Bronchus fibroblast of lung (primary cell): ENCODE measurements around the gene NRL. TPM values are rescaled to one million over a fixed set of nuclear protein-coding genes. Genes with fewer than 3 reads are reported as not detected.

Experiments used
- total RNA-seq: library from RNA; depleted of rRNA; stranded (reverse); fragments of >200 nt; gene quantifications from 2 replicates; pipeline ENCODE4 v1.2.3, GENCODE V29; 2015

NRL gene
- 0.59 and 2.9 TPM in 2 replicates for total RNA-seq

DNA sequence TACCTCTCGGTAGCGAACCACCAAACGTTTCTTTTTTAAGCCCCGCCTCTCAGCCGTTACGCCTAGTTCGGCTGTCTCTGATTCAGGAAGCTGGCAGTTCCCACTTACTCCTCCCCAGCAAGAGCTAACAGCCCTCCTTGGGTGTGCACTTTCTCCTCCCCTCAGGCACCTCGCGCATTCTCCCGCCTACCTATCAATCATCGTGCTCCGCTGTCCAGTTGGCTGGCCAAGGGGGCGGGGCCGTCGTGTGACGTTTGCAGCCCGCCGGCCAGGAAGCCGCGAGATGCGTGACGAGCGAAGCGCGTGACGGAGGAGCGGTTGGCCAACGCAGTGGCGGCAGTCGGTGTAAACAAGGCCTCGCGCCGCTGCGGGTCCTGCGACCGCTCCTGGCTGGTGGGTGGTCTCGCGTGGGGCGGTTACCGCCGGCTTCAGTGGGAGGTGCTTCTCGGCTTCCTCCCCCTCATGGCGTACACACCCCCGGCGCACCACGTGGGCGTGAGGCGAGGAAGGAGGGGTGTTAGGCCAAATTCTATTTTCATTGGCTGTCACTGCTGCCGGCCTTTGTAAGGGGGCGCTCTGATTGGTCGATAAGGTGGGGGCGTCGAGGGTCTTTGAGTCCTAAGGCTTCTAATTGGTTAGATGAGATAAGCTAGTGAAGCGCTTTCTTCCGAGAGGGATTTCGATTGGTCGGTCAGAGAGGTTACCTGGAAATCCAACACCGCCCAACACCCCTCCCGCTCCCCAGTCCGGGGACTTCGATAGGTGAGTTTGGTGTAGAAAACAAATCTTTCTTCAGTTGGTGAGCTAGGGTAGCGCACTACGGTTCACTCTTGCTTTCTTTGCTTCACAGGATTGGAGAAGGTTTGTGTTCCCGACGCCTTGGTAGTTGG is at the start of gene NRL, which contains the start of gene DCAF11:
TSS of gene NRL (minus strand) at position 418 of the 890 bp plus-strand sequence. CDS start 32,101 bp downstream, outside the sequence.
TSS of gene DCAF11 (plus strand) at position 246 of the 890 bp plus-strand sequence. CDS start 818 bp downstream, outside the sequence.

DNA sequence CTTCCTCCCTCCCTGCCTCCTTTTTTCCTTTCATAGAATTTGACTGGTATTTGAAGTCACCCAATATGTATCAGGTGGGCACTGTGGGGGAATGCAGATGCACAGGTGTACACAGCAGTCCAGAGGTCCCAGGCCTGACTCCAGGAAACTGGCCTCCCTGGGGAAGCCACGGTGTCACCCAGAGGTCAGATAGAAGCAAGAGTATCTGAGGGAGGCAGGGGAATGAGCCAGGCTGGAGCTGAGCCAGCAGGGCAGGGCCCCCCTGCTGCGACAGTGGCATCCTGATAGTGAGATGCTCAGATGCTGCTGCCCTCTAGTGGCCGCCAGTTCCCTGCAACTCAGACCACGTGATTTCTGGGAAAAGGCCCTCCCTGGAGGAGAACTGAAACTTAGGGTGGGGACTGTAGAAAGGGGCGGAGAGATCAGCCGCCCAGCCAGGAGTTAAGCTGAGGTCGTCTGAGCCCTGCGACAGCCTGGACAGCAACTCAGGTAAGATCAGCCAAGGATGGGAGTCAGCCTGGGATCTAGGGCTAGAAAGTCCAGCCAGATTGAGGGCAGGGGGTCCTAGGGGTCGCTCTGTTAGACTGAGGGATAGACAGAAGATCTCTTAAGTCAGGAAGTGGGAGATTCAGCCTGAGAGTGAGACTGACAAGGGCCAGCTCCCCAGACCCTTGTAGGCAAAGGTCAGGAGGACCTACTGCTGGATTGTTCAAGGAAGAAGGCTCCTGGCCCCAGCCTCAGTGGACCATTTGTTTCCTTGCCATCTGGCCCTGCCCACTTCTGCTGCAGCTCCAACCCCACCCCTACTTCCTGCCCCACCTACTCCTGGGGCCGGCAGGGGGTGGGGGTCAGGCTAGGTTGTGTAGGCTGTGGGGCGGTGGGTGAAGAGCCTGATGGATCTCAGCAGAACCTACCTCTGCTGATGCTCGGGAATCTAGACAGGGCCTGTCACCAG is 46.4 kb upstream of the NRL start, which contains the start of gene IRF9:
TSS of gene IRF9 (plus strand) at position 416 of the 955 bp plus-strand sequence. CDS start 880 bp downstream, outside the sequence.

DNA sequence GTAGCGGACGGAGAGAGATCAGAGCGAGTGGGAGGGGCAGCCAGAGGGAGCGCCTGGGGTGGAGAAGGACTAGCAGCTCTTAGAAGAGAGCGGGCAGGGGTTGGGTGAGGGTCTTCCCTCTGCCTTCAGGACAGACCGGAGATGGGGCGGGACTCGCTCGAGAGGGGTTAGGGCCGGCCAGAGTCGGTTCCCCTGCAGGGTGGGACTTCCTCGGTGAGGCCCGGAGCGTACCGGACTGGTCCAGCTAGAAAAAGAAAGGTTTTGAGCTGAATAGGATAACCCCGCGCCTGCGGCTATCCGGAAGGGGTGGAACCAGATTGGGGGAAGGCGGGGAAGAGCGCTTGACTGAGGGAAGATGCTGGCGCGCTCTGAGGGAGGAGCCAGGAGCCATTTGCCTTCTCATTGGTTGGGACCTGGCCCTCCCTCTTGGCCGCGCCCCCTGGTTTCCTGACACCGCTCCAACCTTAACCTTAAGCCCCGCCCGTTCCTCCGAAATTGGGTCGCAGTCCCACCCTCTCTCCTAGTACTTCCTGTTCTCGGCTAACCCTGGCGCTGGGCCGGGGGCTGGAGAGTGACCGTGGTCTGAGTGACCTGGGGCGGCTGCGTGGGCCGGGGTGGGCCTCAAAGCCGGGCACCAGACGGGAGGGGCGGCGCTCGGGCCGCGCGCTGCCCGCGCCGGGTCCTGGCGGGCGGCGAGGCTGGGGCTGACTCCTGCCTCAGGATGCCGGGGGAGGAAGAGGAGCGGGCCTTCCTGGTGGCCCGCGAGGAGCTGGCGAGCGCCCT is 32.4 kb upstream of the NRL start, which contains the start of gene RNF31:
TSS of gene RNF31 (plus strand) at position 521 of the 783 bp plus-strand sequence. CDS start at position 722, 201 bp downstream.

DNA sequence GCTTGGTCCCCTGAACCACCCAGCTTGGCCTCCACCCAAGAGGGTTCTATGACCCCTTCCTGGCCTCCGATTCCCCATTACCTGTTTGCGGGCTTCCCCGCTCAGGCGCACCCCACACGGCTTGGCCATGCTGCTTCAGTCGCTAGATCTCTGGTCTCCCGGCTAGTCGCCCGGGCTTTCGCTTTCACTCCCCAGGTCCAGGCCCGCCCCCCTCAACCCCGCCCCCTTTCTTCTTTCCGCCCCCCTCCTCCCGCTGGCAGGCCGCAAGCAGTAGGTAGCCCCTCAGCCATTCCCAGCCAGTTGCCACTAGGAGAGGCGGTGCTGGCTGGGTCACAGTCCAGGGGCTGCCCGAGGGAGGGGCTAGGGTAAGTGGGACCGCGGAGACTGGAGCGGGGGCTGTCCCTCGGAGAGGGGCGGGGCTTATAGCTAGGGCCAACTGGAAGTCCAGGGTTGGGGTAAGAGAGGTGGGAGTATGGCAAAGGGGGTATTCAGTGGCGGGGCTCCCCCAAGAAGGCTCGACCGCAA is 31.8 kb upstream of the NRL start, which contains the start of gene PSME2:
TSS of gene PSME2 (minus strand) at position 158 of the 525 bp plus-strand sequence. CDS start at position 129, 29 bp downstream.

DNA sequence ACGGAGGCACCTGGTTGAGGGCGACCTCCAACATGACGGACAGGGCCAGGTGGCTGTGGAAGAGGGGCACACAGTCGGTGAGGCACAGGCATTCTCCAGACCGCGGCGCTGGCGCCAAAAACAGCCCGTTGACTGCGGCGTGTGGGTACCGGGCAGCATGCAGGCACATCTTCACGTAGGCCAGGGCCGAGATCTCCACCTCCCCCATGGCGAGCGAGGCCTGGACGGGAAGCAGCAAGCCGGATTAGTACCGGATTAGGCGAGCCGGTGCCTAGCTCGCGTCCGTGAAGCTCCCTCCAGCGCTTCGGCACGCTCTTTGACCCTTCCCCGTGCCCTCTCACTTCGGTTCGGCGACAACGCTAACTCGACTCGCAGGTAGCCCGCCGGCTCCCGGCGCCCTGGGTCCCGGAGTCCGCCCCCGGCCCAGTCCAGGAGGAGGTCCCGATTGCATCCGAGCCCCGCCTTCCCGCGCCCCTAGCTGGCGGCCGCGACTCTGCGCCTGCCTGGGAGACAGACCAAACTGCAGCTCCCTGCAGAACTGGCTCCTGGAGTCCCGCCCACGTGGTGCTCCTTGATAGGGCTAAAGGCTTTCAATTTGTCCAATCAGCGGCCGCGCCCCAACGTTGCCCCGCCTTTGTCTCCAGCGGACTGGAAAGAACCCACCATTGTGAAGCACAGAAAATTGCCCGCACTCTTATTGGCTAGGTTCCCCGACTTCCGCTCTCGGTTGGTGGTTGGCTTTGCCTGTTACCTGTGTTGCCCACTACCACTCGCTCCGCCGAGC is 26.5 kb upstream of the NRL start, which contains the start of gene EMC9:
TSS of gene EMC9 (minus strand) at position 495 of the 784 bp plus-strand sequence. CDS start at position 208, 287 bp downstream.

DNA sequence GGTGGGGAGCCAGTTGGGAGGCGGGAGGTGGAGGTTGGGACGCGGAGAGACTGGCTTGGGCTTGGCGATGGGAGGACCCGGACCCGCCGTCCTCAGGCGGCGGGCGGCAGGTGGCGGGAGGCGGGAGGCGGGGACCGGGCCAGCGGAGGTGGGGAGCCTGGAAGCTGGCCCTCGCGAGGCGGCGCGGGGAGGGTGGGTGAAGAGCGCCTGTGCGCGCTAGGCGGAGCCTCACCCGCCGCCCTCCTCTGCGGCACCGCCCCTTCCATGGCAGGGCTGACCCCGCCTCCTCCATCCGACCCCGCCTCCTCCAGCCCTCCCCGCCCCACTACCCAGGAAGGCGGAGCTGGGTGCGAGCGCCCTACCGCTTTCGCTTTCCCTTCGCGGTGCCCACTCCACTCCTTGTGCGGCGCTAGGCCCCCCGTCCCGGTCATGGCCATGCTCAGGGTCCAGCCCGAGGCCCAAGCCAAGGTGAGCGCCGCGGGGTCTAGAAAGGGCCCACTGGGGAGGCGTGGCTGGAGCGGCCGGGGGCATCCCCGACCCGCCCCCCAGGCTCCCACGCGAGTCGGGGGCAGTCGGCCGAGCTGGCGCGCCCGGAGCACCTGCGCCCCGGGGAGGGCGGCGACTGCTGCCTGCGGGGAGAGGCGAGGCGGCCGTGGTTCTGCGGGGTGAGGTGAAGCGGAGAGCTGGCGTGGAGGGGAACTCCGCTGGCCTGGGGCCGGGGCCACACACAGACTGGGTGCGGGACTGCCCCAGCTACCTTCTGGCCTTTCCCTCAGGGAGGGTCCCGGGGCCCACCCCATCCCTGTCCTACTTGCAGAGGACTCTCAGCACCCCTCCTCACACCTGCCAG is 21.3 kb upstream of the NRL start, which contains the start of gene PSME1:
TSS of gene PSME1 (plus strand) at position 361 of the 850 bp plus-strand sequence. CDS start at position 430, 69 bp downstream.

DNA sequence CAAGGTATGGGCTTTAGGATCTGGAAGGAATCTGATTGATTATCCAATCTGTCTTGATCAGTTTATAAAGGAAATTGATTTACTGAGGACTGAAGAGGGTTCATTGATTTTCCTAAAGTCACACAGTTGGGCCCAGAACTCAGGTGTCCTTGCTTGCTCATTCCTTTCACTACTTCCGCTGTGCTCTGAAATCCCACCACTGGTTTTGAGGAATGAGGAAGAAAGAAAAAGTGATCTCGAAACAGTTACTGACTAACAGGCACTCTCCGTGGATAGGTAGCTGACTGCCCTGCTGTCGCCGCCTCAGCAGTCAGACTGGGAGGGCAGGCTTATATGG is 15.6 kb upstream of the NRL start, which contains the start of gene FITM1:
TSS of gene FITM1 (plus strand) at position 280 of the 337 bp plus-strand sequence. CDS start 905 bp downstream, outside the sequence.

DNA sequence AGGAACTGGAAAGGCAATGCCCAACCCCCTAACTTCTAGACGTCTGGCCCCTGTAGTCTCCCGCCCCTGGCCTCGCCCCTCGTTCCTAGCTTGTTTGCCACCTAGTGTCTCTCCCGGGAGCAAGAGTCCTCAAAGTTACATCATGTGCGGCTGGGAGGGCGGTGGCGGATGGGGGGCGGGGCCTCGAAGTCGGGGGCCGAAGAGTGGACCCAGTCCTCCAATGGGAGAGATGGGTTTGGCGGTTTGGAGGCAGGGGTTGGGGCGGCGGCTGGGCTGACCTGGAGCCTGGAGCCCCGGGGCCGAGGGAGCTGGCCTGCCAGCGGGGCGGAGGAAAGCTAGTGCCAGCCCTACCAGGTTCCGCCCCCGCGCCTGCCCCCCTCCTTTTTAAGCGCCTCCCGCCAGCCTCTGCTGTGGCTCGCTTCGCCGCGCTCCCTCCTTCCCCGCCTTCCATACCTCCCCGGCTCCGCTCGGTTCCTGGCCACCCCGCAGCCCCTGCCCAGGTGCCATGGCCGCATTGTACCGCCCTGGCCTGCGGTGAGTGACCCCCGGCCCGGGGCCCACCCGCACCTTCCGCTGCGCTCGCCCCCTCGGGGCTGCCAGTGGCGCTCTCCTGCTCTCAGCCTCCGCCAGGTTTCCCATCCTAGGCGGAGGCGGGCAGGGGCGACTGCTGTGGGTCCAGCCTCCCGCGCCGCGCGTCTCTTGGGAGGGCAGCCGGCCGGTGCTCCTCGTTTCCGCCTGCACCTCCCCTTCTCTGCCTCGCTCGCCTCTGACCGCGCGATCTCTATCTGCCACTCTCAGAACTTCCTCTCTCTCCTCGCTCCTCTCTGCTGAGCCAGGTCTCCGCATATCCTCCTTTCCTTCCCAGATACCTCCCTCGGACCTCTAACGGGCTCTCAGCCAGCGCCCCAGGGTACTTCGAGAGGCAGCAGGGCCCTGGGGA is 20.6 kb downstream of the NRL start, which contains the start of gene PCK2:
TSS of gene PCK2 (plus strand) at position 411 of the 940 bp plus-strand sequence. CDS start at position 506, 95 bp downstream.

DNA sequence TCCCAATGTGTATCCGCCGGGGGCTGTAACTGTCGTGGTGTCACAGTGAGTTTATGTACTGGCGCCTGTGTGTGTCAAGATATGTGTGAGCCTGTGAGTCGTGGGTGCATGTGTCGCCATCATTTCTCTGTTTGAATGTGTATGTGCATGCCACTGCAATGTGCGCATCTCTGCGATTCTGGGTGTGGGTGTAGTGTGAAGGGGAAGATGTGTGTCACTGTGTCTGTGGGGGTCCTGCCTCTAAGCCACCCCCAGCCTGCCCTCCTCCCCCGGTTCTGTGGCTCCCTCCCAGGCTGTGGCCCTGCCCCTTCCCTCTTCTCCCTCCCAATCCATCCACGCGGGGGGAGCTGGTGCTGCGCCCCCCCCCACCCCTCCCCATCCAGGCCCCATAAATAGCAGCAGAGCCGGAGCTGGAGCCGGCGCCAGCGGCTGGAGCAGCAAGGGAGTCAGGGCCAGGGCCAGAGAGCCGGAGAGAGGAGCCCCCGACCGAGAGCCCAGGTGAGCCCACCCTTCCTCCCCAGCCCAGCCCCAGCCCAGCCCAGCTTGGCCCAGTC is 43.5 kb downstream of the NRL start, which contains the start of gene CPNE6:
TSS of gene CPNE6 (plus strand) at position 419 of the 554 bp plus-strand sequence. CDS start 1,375 bp downstream, outside the sequence.

DNA sequence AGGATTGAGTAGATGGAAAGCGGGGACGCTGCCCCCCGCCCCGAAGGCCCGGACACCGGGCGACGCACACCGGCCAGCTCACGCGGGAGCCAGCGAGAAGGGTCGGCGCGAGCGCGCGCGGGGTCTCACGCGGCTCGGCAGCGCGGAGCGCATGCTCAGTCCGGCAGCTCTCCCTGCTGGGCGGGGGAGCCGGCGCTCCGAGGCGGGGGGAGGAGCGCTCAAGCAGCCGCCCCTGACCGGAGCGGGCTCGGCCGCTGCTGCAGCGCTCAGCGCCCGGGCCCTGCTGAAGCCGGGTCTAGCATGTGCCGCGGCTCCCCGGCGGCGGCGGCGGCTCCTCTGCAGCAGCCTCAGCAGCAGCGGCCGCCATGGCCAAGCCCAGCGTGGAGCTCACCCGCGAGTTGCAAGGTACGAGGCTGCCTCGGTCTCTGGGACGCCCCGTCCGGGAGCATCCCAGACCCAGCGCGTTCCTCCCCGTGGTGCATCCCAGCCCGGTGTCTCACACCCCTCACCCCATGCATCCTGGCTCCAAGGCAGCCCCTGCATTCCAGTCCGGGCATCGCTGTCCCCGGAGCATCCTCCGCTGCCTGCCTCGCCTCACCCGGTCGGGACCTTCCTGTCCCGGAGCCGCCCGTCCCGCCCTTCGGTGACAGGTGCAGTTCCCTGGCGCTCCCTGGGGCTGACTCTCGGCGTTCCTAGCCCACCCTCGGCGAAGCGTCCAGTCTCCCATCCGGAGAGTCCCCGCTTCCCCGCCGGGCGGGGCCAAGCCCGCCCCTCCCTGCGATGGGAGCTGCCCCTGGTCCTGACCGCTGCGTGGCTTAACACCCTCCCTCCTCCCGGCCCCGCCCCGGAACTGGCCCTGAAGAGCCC is 62.7 kb downstream of the NRL start, which contains the start of gene CARMIL3:
TSS of gene CARMIL3 (plus strand) at position 221 of the 867 bp plus-strand sequence. CDS start at position 366, 145 bp downstream.

Other genes with a start within 250 kb of the NRL start
- gene DHRS4, start 161.2 kb downstream of the NRL start, total RNA-seq: 52.9 and 53.3 TPM in 2 replicates
- 14.3 and 17.1 TPM in 2 replicates for gene DHRS4L2, start 126.0 kb downstream of the NRL start, total RNA-seq
- gene CARMIL3, start 62.9 kb downstream of the NRL start, total RNA-seq: under 0.01 TPM in 2 replicates
- gene CPNE6, start 43.4 kb downstream of the NRL start, total RNA-seq: not detected in 2 replicates
- gene PCK2, start 20.6 kb downstream of the NRL start, total RNA-seq: 63.3 and 65.6 TPM in 2 replicates
- 42.2 and 43.7 TPM in 2 replicates for gene DCAF11, start 172 bp downstream of the NRL start, total RNA-seq
- not detected in 2 replicates for gene FITM1, start 15.7 kb upstream of the NRL start, total RNA-seq
- gene PSME1, start 21.2 kb upstream of the NRL start, total RNA-seq: 128 and 137 TPM in 2 replicates
- 31.4 and 38.4 TPM in 2 replicates for gene EMC9, start 26.6 kb upstream of the NRL start, total RNA-seq
- 70.1 and 79.7 TPM in 2 replicates for gene PSME2, start 31.7 kb upstream of the NRL start, total RNA-seq
- gene RNF31, start 32.5 kb upstream of the NRL start, total RNA-seq: 49.9 and 53.7 TPM in 2 replicates
- 36.3 and 39.8 TPM in 2 replicates for gene IRF9, start 46.3 kb upstream of the NRL start, total RNA-seq
- 54.3 and 64.6 TPM in 2 replicates for gene REC8, start 57.1 kb upstream of the NRL start, total RNA-seq
- 56.5 and 58.6 TPM in 2 replicates for gene IPO4, start 73.9 kb upstream of the NRL start, total RNA-seq
- 58.4 and 59.5 TPM in 2 replicates for gene TM9SF1, start 80.5 kb upstream of the NRL start, total RNA-seq
- 0.17 TPM in 1 of 2 replicates, not detected in the other for gene TSSK4, start 90.7 kb upstream of the NRL start, total RNA-seq
- 32.4 and 48.6 TPM in 2 replicates for gene CHMP4A, start 98.5 kb upstream of the NRL start, total RNA-seq
- gene MDP1, start 101.1 kb upstream of the NRL start, total RNA-seq: 18.2 and 19.6 TPM in 2 replicates
- gene NEDD8, start 117.4 kb upstream of the NRL start, total RNA-seq: 234 and 246 TPM in 2 replicates
- 53.1 and 54.3 TPM in 2 replicates for gene GMPR2, start 118.0 kb upstream of the NRL start, total RNA-seq
- gene TINF2, start 127.7 kb upstream of the NRL start, total RNA-seq: 52.6 and 56.7 TPM in 2 replicates
- gene TGM1, start 148.2 kb upstream of the NRL start, total RNA-seq: 0.45 and 1.2 TPM in 2 replicates
- 32.1 and 33.9 TPM in 2 replicates for gene RABGGTA, start 156.6 kb upstream of the NRL start, total RNA-seq
- 27.4 and 28.2 TPM in 2 replicates for gene DHRS1, start 184.8 kb upstream of the NRL start, total RNA-seq
- gene NOP9, start 184.9 kb upstream of the NRL start, total RNA-seq: 17.2 and 18.5 TPM in 2 replicates
- 1.3 and 1.8 TPM in 2 replicates for gene CIDEB, start 193.0 kb upstream of the NRL start, total RNA-seq
- 1.0 and 3.0 TPM in 2 replicates for gene LTB4R2, start 195.2 kb upstream of the NRL start, total RNA-seq
- gene LTB4R, start 196.6 kb upstream of the NRL start, total RNA-seq: 0.84 and 1.0 TPM in 2 replicates
- gene ADCY4, start 220.1 kb upstream of the NRL start, total RNA-seq: 0.15 and 0.17 TPM in 2 replicates
- 0.45 and 0.84 TPM in 2 replicates for gene RIPK3, start 225.0 kb upstream of the NRL start, total RNA-seq